Pancreas (tissue), 10 donors: Measurements from ENCODE around the gene ZMYND8. TPM values are rescaled to one million over a fixed set of nuclear protein-coding genes. Genes with fewer than 3 reads are reported as not detected.
A peak's percentile ranks its signal among the peaks of the same experiment; 100 is the strongest.

ENCODE experiments used
- ATAC-seq, 4 donors: fragments of 200-7000 bp; cut with Tn5 transposase; one replicate each; pipeline versions ENCODE4 v1.8.0 to v1.9.1; 2020; ENCODE audit warnings: mild to moderate bottlenecking in 4 of 4, moderate library complexity in 4 of 4
- DNase-seq, 6 donors: peaks; one replicate each; pipeline ENCODE4 v3.0.0-alpha.2; 2020
- FAIRE-seq: peaks from 2 replicates; lab custom pipeline; 2012; peaks lifted over from hg19 to GRCh38; lab: Jason Lieb, UNC
- H3K27ac ChIP-seq, 4 donors: fragments of 200-600 bp; sonication (generic); 1 replicate in 3 of 4; 2 replicates in 1 of 4; pipeline versions ENCODE4 v1.5.0 to v1.8.0; 2020
- H3K27me3 ChIP-seq, 4 donors: fragments of 200-600 bp; one replicate each; pipeline ENCODE4 v1.8.0; 2021
- H3K36me3 ChIP-seq, 3 donors: fragments of 200-600 bp; sonication (generic) in 1 of 3; one replicate each; pipeline versions ENCODE4 v1.5.0 to v1.8.0; 2020 to 2021
- H3K4me1 ChIP-seq, 3 donors: fragments of 200-600 bp; one replicate each; pipeline ENCODE4 v1.8.0; 2021
- H3K4me3 ChIP-seq, 4 donors: fragments of 200-600 bp; sonication (generic) in 2 of 4; one replicate each; pipeline versions ENCODE4 v1.5.0 to v1.8.0; 2020 to 2021
- H3K9me3 ChIP-seq, 4 donors: fragments of 200-600 bp; one replicate each; pipeline ENCODE4 v1.8.0; 2021
- WGBS, 2 donors: extraction: QIAGEN DNeasy Blood & Tissue Kit; methylation state at CpG; one replicate each; pipeline ENCODE4 v1.1.7; 2013; 5-methylcytosine and 5-hydroxymethylcytosine counted together
- intact Hi-C, 3 donors: fragments of 100-400 bp; cut with DNase I; formaldehyde crosslinking; loops; one replicate each; pipeline versions ENCODE4 v1.11.1 to v1.14.2; 2022
- polyA plus RNA-seq, 2 donors: library from polyadenylated mRNA; stranded (reverse); fragments of 200-250 nt; gene quantifications; one replicate each; pipeline ENCODE4 v1.2.3, GENCODE V29; 2013
- total RNA-seq, 6 donors: library from RNA; stranded (reverse); fragmentation: NEBNext Ultra II Directional in 4 of 6; extraction: Animal tissue kit (Norgen Biotek cat#: 25700) in 4 of 6; gene quantifications; one replicate each; pipeline versions ENCODE4 v1.2.1 to v1.2.4, GENCODE V29; 2021 to 2023
- TF ChIP-seq, protein P1 (sequence below), 4 donors: fragments of 200-600 bp; sonication (generic) in 3 of 4; IDR thresholded peaks; one replicate each; pipeline versions ENCODE4 v1.5.0 to v1.8.0; 2021; ENCODE audit warnings: antibody characterized with exemption in 4 of 4
- donor health status: healthy with polysubstance abuse.
- donor health status: DM: no; HTN: no; CAD: no; lungs with moderate emphysema.
- donor health status: DM: no; HTN: no; CAD: no.
- donor health status: control.
- donor health status: control.
- donor health status: Bipolar disorder and iron deficiency.
- donor health status: DM: yes; HTN: yes; CAD: no.
- donor health status: DM: no; HTN: no; CAD: no.
- donor health status: DM: no; HTN: no; CAD: no.
- donor health status: DM: yes; HTN: yes; CAD: no.

ZMYND8 gene
- total and polyA plus RNA-seq, 8 donors = 10.8 to 25.6 (median 17.2) TPM

DNA sequence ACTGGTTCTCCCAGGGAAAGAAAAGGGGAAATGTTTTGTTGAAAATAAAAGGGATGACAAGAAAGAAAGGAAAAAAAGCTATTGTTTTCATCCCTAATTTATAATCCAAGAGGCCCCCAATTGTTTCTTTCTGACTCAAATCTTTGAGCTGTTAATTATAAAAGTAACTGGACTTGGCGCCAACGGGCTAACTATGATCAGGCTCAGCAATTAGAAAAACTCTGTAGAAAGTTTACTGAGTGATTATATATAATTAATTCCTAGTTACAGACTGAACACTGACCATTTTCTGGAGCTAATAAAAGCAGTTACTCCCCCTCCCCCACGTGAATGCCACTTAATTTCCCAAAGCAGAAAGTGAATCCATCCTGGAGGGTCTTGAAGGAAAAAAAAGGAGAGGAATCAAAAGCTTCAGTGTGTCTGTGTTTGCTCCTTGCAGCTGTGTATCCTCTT lies 3.2 kb downstream of the ZMYND8 start:
- DNase-seq = no peak
- FAIRE-seq = no peak
- no peaks in the 10 kb centered on the region for H3K27me3 ChIP-seq
- H3K27ac ChIP-seq = peak overlapping the region; percentile 79 to 99 (median 96)
- H3K9me3 ChIP-seq = no peaks in the 10 kb centered on the region
- no peak for ATAC-seq
- H3K36me3 ChIP-seq = no peaks in the 10 kb centered on the region
- peak overlapping the region in 1 of 4 donors; percentile 29 for H3K4me3 ChIP-seq
- intact Hi-C loops = no loop called here
- peaks cover 78 to 93% (median 92%) of the 10 kb centered on the region in 3 donors for H3K4me1 ChIP-seq
- TF ChIP-seq, protein P1, sequence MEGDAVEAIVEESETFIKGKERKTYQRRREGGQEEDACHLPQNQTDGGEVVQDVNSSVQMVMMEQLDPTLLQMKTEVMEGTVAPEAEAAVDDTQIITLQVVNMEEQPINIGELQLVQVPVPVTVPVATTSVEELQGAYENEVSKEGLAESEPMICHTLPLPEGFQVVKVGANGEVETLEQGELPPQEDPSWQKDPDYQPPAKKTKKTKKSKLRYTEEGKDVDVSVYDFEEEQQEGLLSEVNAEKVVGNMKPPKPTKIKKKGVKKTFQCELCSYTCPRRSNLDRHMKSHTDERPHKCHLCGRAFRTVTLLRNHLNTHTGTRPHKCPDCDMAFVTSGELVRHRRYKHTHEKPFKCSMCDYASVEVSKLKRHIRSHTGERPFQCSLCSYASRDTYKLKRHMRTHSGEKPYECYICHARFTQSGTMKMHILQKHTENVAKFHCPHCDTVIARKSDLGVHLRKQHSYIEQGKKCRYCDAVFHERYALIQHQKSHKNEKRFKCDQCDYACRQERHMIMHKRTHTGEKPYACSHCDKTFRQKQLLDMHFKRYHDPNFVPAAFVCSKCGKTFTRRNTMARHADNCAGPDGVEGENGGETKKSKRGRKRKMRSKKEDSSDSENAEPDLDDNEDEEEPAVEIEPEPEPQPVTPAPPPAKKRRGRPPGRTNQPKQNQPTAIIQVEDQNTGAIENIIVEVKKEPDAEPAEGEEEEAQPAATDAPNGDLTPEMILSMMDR (IDR thresholded peaks at IDR 0.05) = no peak
- 56 to 60% methylated on average over 3 of the region's 3 CpGs for WGBS, 2 donors

DNA sequence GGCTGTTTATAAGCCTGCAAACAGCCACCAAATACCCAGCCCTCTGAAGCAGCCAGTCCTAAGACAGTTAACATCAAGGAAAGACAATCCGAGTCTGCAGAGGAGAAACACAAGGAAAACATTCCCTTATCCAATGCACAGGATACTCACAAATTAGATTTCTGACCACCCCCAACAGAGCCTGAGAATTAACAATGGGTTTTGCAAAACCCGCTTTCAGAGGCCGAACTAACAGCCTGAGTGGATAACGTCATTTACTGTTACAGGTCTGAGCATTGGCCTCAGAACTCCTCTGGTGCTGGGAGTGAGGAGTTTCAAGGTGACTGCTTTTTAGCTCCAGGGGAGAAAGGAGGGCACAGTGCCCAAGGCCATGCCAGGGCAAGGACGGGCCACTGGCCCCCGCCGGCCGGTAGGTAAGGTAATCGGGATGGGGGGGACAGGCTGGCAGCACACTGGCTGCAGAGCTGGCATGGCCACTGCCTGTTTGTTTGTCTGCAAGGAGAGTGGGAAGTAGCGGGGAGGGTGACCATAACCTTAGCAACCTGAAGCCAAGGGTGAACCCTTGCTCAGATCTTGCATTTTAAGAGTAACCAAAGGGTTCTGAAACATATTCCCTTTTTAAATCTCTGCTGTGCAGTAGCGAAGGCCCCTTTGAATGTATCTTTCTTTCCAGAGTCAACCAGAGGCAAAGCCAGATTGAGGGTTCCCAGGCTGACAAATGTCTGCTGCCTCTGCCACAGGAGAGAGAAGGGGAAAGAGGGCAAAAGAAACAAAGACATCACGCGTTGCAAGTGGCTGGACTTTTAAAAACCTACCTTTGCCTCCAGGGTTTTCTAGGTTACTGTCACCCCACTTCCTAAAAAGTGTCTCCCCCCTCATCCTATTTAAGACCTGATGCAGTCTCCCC lies 3.9 kb downstream of the ZMYND8 start:
- intact Hi-C loops = no loop called here
- peaks cover 71 to 92% (median 87%) of the 10 kb centered on the region in 3 donors for H3K4me1 ChIP-seq
- FAIRE-seq = no peak
- peak overlapping the region; percentile 79 to 99 (median 96) for H3K27ac ChIP-seq
- peak; percentile 47 to 72 (median 65) for ATAC-seq
- 4 to 10% methylated on average over 13 of the region's 13 CpGs for WGBS, 2 donors
- DNase-seq = peak; percentile 82 to 94 (median 90)
- no peaks in the 10 kb centered on the region for H3K36me3 ChIP-seq
- TF ChIP-seq, protein P1 (IDR thresholded peaks at IDR 0.05) = no peak
- peak overlapping the region in 2 of 4 donors; percentile 3 to 29 for H3K4me3 ChIP-seq
- H3K27me3 ChIP-seq = no peaks in the 10 kb centered on the region
- no peaks in the 10 kb centered on the region for H3K9me3 ChIP-seq

DNA sequence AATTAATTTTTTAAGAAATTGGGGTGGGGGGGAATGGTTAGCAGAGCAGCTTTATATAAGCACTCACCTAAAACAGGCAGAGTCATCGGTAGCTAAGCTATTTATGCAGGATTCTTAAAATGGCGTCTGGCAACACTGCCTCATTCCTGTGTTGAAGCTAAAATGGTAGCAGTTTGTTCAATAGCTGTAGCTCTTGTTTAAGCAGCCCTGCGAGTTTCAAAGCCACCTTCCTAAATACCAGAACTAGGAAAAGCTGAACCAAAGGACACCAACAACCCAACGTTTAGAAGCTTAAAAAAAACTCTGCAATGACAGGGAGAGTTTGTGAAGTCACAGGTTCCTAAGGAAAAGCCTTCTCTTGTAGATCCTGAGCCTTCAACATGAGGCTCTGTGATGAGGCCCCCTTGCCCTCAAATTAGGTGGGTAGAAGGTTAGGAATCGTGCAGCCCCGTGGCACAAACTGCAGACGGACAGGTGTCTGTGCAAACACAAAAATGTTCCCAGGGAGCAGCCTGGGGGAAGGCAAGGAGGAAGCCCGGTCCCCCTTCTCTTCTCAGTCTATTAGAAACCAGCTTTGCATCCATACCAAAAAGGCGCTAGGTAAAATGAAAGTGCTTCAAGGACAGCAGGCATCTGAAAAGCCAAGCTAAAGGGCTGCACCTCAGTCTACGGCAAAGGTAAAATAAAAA lies 4.7 kb downstream of the ZMYND8 start:
- peak overlapping the region; percentile 79 to 99 (median 96) for H3K27ac ChIP-seq
- no peaks in the 10 kb centered on the region for H3K27me3 ChIP-seq
- TF ChIP-seq, protein P1 (IDR thresholded peaks at IDR 0.05) = no peak
- ATAC-seq (peak in 3 of 4 donors; percentile 2 to 20 (median 11)), FAIRE-seq (no peak), DNase-seq (no peak)
- WGBS, 2 donors = 14 to 21% methylated on average over 10 of the region's 10 CpGs
- H3K36me3 ChIP-seq = no peaks in the 10 kb centered on the region
- intact Hi-C loops = no loop called here
- H3K4me3 ChIP-seq = peak overlapping the region in 2 of 4 donors; percentile 3 to 29
- peaks cover 65 to 86% (median 80%) of the 10 kb centered on the region in 3 donors for H3K4me1 ChIP-seq
- H3K9me3 ChIP-seq = no peaks in the 10 kb centered on the region

DNA sequence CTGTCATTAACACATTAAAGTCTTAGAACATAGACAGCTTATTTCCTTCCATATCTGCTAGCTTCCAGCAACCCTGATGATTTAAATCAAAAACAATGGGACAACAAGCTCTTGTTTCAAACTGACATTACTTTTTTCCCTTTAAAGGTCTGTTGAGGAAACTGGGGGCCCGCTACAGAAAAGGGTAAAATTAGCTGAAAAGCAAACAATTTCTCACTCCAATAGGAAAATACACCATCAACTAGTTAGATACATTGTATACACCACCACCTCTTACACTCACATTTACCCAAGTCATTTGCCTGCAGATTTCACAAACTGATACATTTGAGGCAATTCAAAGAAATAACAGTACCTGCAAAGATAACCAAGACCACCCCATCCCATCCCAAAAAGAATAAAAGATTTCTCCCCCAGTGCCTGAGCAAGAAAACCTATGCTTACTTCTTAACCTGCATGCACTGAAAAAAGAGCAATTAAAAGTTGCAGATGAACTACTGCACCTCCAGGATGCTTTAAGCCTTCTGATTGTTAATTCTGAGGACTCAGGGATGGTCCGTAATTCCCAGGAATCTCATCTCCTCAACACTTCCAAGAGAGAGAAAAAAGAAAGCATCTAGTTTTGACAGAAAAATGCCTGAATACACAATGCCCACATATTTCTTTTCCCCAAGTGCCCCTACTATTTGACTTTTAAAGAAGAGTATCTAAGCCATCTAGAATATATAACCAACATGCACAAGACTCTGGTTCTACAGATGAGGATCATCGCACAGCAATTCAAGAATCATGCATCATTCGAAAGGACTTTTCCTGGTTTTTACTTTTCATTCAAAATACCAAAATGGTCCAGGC lies 5.6 kb downstream of the ZMYND8 start:
- 88 to 91% methylated on average over 4 of the region's 4 CpGs for WGBS, 2 donors

More for the DNA sequence above, 5.6 kb downstream of the ZMYND8 start:
- Histone ChIP-seq H3K27me3 (no peaks in the 10 kb centered on the region), H3K4me1 (peaks cover 59 to 79% (median 71%) of the 10 kb centered on the region in 3 donors), H3K27ac (peak overlapping the region; percentile 79 to 99 (median 96)), H3K36me3 (no peaks in the 10 kb centered on the region), H3K9me3 (no peaks in the 10 kb centered on the region), H3K4me3 (peak overlapping the region in 1 of 4 donors; percentile 29)
- TF ChIP-seq, protein P1 (IDR thresholded peaks at IDR 0.05) = no peak
- ATAC-seq (no peak), DNase-seq (no peak), FAIRE-seq (no peak)
- intact Hi-C loops = no loop called here
